SK-N-SH treated with all-trans-retinoic acid at 6 μM for 48 hours (cell line): Measurements from ENCODE around the gene VPS11.

Source experiments
- ATAC-seq: fragments of 200-7000 bp; cut with Tn5 transposase; 3 replicates; pipeline ENCODE4 v1.9.1; 2020; ENCODE audit warnings: mild to moderate bottlenecking, moderate library complexity
- ARNTL ChIP-seq: fragments of 450-650 bp; formaldehyde crosslinking; IDR thresholded peaks from 2 replicates; pipeline ENCODE4 v1.5.0; 2020; ENCODE audit warnings: low read depth, mild to moderate bottlenecking, moderate library complexity, borderline replicate concordance
- BACH2 ChIP-seq: fragments of 250-450 bp; sonication (Bioruptor Pico); IDR thresholded peaks from 2 replicates; pipeline ENCODE4 v1.9.0; 2021; ENCODE audit warnings: mild to moderate bottlenecking, borderline replicate concordance
- CSDC2 ChIP-seq: fragments of 250-450 bp; sonication (Bioruptor Pico); IDR thresholded peaks from 2 replicates; pipeline ENCODE4 v1.5.0; 2020; ENCODE audit warnings: mild to moderate bottlenecking, moderate library complexity
- GLIS3 ChIP-seq: fragments of 250-450 bp; sonication (Bioruptor Pico); IDR thresholded peaks from 2 replicates; pipeline ENCODE4 v1.5.0; 2020; ENCODE audit warnings: mild to moderate bottlenecking, moderate library complexity
- ISL1 ChIP-seq: fragments of 250-450 bp; sonication (Bioruptor Pico); IDR thresholded peaks from 2 replicates; pipeline ENCODE4 v2.1.2; 2022; ENCODE audit warnings: mild to moderate bottlenecking, moderate library complexity
- OSR1 ChIP-seq: fragments of 250-450 bp; sonication (Bioruptor Pico); IDR thresholded peaks from 2 replicates; pipeline ENCODE4 v1.8.0; 2022; ENCODE audit warnings: moderate library complexity, mild to moderate bottlenecking, inconsistent platforms
- PATZ1 ChIP-seq: fragments of 250-450 bp; sonication (Bioruptor Pico); IDR thresholded peaks from 2 replicates; pipeline ENCODE4 v1.8.0; 2020; ENCODE audit warnings: mild to moderate bottlenecking, moderate library complexity, borderline replicate concordance
- RARB ChIP-seq: fragments of 250-450 bp; sonication (Bioruptor Pico); IDR thresholded peaks from 2 replicates; pipeline ENCODE4 v1.8.0; 2021; ENCODE audit warnings: mild to moderate bottlenecking, moderate library complexity
- SNAI2 ChIP-seq: fragments of 250-450 bp; sonication (Bioruptor Pico); IDR thresholded peaks from 2 replicates; pipeline ENCODE4 v1.5.0; 2020; ENCODE audit warnings: mild to moderate bottlenecking, moderate library complexity
- TCF4 ChIP-seq: fragments of 250-450 bp; sonication (Bioruptor Pico); IDR thresholded peaks from 2 replicates; pipeline ENCODE4 v1.8.0; 2021; ENCODE audit warnings: mild to moderate bottlenecking, moderate library complexity, borderline replicate concordance
- TOX ChIP-seq: fragments of 250-450 bp; sonication (Bioruptor Pico); IDR thresholded peaks from 2 replicates; pipeline ENCODE4 v1.8.0; 2021; ENCODE audit warnings: mild to moderate bottlenecking, moderate library complexity, borderline replicate concordance
- TSHZ2 ChIP-seq: fragments of 250-450 bp; sonication (Bioruptor Pico); IDR thresholded peaks from 2 replicates; pipeline ENCODE4 v1.5.0; 2020; ENCODE audit warnings: mild to moderate bottlenecking, moderate library complexity
- ZC3H10 ChIP-seq: fragments of 250-450 bp; sonication (Bioruptor Pico); IDR thresholded peaks from 2 replicates; pipeline ENCODE4 v1.5.1; 2021; ENCODE audit warnings: mild to moderate bottlenecking, moderate library complexity
- ZFP3 ChIP-seq: fragments of 250-450 bp; sonication (Bioruptor Pico); IDR thresholded peaks from 2 replicates; pipeline ENCODE4 v1.5.0; 2020; ENCODE audit warnings: mild to moderate bottlenecking, moderate library complexity
- ZFP30 ChIP-seq: fragments of 450-650 bp; formaldehyde crosslinking; IDR thresholded peaks from 2 replicates; pipeline ENCODE4 v1.5.0; 2022; ENCODE audit warnings: mild to moderate bottlenecking, moderate library complexity
- ZNF565 ChIP-seq: fragments of 450-650 bp; formaldehyde crosslinking; conservative IDR thresholded peaks from 2 replicates; pipeline ENCODE4 v1.5.0; 2020; ENCODE audit warnings: low read depth, mild to moderate bottlenecking, moderate library complexity
- ZNF70 ChIP-seq: fragments of 450-650 bp; formaldehyde crosslinking; IDR thresholded peaks from 2 replicates; pipeline ENCODE4 v1.5.0; 2020; ENCODE audit warnings: mild to moderate bottlenecking, moderate library complexity
- ZNF8 ChIP-seq: fragments of 450-650 bp; formaldehyde crosslinking; IDR thresholded peaks from 2 replicates; pipeline ENCODE4 v1.5.0; 2020; ENCODE audit warnings: mild to moderate bottlenecking, moderate library complexity
- TF ChIP-seq, protein P1 (sequence below): fragments of 250-450 bp; sonication (Bioruptor Pico); IDR thresholded peaks from 2 replicates; pipeline ENCODE4 v1.8.0; 2021; ENCODE audit warnings: low read depth, mild to moderate bottlenecking, moderate library complexity, borderline replicate concordance

Gene VPS11

GRCh38 chr11:119115484-119116234 is 48.0 kb downstream of the VPS11 start (continued):
- TF ChIP-seq PATZ1 (CRISPR knock-in tag) = no peak

GRCh38 chr11:119116235-119116594 is 48.6 kb downstream of the VPS11 start:
- ATAC-seq = no peak
- no peak for TF ChIP-seq BACH2
- TF ChIP-seq ZC3H10 = no peak
- TF ChIP-seq OSR1 = no peak
- TF ChIP-seq PATZ1 (CRISPR knock-in tag) = no peak

DNA sequence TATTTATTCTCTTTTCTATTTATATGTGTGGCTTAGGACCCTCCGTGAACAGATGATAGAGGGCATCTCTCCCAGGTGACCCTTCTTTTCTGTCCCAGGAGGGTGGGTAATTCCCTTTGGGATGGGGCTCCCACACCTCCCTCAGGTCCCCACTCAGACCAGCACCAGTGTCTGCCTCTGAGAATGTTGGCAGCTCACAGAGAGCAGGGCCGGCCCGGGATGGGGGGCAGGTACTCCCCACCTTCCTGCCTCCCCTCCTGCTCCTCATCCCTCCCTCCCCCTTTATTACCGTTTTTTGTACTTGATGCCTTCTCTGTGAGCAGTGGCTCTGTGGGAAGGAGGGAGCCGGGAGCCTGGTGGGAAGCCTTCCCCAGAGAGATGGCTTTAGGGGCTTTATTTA is 49.0 kb downstream of the VPS11 start:
- no peak for ATAC-seq
- TF ChIP-seq RARB = no peak
- no peak for TF ChIP-seq ARNTL (CRISPR knock-in tag)
- no peak for TF ChIP-seq TCF4 (CRISPR knock-in tag)
- no peak for TF ChIP-seq ZNF565 (CRISPR knock-in tag)
- TF ChIP-seq ZFP30 (CRISPR knock-in tag) = no peak

DNA sequence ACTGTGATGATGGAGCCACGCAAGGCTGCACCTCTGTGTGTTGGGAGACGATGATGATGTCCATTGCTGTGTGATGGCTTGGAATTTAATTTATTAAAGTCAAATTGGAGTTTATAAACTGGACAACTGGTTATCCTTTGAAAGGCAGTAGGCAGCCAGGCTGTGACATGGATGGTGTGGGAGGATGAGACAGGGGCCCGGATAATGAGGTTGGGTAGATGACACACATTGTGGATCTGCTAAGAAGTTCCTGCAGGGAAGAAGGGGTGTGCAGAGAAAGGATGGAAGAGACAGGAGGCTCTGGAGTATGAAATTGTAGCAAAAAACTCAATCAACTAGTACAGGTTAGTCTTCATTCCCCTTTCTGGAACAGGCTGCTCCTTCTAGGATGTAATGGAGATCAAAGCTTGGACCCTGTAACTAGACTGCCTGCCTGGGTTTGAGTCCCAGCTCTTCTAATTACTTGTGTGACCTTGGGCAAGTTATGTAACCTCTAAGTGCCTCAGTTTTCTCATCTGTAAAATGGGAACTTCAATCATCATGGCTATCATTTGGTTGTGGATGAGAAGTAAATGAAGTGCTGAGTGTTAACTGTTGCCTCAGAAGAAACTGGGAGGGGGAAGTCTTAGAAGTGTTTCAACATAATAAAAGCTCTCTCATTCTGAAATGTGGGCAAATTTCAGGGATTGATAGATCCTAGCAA is 49.5 kb downstream of the VPS11 start:
- no peak for ATAC-seq
- no peak for TF ChIP-seq ARNTL (CRISPR knock-in tag)
- TF ChIP-seq TSHZ2 (CRISPR knock-in tag) = no peak
- no peak for TF ChIP-seq CSDC2
- TF ChIP-seq GLIS3 (CRISPR knock-in tag) = no peak
- TF ChIP-seq ISL1 (CRISPR knock-in tag) = no peak
- TF ChIP-seq ZNF8 (CRISPR knock-in tag) = no peak
- TF ChIP-seq SNAI2 (CRISPR knock-in tag) = no peak
- no peak for TF ChIP-seq ZFP30 (CRISPR knock-in tag)
- no peak for TF ChIP-seq TOX (CRISPR knock-in tag)
- TF ChIP-seq, protein P1, sequence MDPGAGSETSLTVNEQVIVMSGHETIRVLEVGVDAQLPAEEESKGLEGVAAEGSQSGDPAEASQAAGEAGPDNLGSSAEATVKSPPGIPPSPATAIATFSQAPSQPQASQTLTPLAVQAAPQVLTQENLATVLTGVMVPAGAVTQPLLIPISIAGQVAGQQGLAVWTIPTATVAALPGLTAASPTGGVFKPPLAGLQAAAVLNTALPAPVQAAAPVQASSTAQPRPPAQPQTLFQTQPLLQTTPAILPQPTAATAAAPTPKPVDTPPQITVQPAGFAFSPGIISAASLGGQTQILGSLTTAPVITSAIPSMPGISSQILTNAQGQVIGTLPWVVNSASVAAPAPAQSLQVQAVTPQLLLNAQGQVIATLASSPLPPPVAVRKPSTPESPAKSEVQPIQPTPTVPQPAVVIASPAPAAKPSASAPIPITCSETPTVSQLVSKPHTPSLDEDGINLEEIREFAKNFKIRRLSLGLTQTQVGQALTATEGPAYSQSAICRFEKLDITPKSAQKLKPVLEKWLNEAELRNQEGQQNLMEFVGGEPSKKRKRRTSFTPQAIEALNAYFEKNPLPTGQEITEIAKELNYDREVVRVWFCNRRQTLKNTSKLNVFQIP (CRISPR knock-in tag) = no peak
- no peak for TF ChIP-seq ZNF70 (CRISPR knock-in tag)
- no peak for TF ChIP-seq TCF4 (CRISPR knock-in tag)
- TF ChIP-seq ZFP3 (CRISPR knock-in tag) = no peak
